Lower leg skin (tissue), 4 donors: Measurements from ENCODE around the gene PPM1E. TPM values are rescaled to one million over a fixed set of nuclear protein-coding genes. Genes with fewer than 3 reads are reported as not detected.

ENCODE experiments used
- DNase-seq, 2 donors: peaks; one replicate each; pipeline ENCODE4 v3.0.0-alpha.2; 2019; ENCODE audit warnings: low spot score in 2 of 2
- H3K4me3 ChIP-seq: fragments of 200-600 bp; sonication (generic); 2 replicates; pipeline ENCODE4 v1.5.1; 2017; ENCODE audit warnings: mild to moderate bottlenecking, low read depth; ENCODE audit not compliant: poor library complexity, severe bottlenecking
- POLR2A ChIP-seq, 2 donors: fragments of 450-650 bp; IDR thresholded peaks; one replicate each; pipeline ENCODE4 v1.6.1; 2016 to 2017; ENCODE audit warnings: antibody characterized with exemption in 2 of 2, mild to moderate bottlenecking in 1 of 2, moderate library complexity in 1 of 2
- WGBS, 2 donors: methylation state at CpG; one replicate each; pipeline ENCODE4 v1.1.5; 2018; 5-methylcytosine and 5-hydroxymethylcytosine counted together
- intact Hi-C: fragments of 100-400 bp; cut with DNase I; formaldehyde crosslinking; loops from one replicate; pipeline ENCODE4 v1.15.0; 2023; ENCODE audit warnings: low total_unique reads
- total RNA-seq, 4 donors: library from RNA; depleted of rRNA; stranded (reverse); fragments of >200 nt; gene quantifications; one replicate each; pipeline ENCODE4 v1.1.0, GENCODE V29; 2016
- TF ChIP-seq, protein P1 (sequence below), 3 donors: fragments of 450-650 bp; IDR thresholded peaks; one replicate each; pipeline ENCODE4 v1.5.1; 2016; ENCODE audit warnings: antibody characterized with exemption in 3 of 3, mild to moderate bottlenecking in 3 of 3, moderate library complexity in 2 of 3

The PPM1E gene
- total RNA-seq, 4 donors from 2014 or later: 0.06 to 0.21 (median 0.15) TPM; not detected in 1

DNA sequence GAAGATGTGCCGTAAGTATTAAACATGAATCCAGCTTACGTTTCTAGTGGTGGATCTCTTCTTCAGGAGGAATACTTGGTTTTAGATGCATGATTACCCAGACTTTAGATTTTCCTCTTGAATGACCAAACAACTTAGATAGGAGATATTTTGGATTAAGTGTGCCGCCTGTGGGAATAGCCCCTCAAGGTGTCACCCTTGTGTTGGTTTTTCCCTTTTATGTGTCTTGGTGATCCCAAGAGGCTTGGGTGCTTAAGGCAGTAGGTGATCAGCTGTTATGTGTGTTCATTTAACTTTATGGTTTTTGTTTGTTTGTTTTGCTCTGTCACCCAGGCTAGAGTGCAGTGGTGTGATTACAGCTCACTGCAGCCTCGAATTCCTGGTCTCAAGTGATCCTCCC lies 115.1 kb downstream of the PPM1E start:
- TF ChIP-seq, protein P1, sequence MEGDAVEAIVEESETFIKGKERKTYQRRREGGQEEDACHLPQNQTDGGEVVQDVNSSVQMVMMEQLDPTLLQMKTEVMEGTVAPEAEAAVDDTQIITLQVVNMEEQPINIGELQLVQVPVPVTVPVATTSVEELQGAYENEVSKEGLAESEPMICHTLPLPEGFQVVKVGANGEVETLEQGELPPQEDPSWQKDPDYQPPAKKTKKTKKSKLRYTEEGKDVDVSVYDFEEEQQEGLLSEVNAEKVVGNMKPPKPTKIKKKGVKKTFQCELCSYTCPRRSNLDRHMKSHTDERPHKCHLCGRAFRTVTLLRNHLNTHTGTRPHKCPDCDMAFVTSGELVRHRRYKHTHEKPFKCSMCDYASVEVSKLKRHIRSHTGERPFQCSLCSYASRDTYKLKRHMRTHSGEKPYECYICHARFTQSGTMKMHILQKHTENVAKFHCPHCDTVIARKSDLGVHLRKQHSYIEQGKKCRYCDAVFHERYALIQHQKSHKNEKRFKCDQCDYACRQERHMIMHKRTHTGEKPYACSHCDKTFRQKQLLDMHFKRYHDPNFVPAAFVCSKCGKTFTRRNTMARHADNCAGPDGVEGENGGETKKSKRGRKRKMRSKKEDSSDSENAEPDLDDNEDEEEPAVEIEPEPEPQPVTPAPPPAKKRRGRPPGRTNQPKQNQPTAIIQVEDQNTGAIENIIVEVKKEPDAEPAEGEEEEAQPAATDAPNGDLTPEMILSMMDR (IDR thresholded peaks at IDR 0.05): no peak
- no peak for TF ChIP-seq POLR2A (IDR thresholded peaks at IDR 0.05)
- H3K4me3 ChIP-seq: no peak overlapping the region
- WGBS, 2 donors: 90 to 91% methylated on average over 4 of the region's 4 CpGs
- no peak for DNase-seq
- intact Hi-C loops: no loop called here

DNA sequence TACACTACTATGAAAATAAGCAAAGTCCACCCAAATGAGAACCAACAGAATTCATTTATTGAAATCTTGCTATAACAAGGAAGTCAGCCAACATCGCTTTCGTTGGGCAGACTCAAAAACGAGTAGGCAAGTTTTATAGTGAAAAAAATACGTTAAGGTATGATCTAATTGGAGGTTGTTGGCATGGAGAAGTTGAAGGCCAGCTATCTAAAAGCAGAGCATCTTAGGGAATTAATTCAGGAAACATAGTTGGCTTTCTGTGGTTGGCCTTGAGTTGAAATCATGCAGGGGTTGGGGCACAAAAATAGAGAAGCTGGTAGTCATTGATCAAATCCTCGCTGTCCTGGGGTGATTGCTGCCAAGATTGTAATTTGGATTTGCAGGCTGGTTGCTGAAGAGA lies 118.3 kb downstream of the PPM1E start:
- intact Hi-C loops: no loop called here
- H3K4me3 ChIP-seq: no peak overlapping the region
- WGBS, 2 donors: 64 to 69% methylated on average over 5 of the region's 5 CpGs
- no peak for DNase-seq
- TF ChIP-seq, protein P1 (IDR thresholded peaks at IDR 0.05): no peak
- TF ChIP-seq POLR2A (IDR thresholded peaks at IDR 0.05): no peak

DNA sequence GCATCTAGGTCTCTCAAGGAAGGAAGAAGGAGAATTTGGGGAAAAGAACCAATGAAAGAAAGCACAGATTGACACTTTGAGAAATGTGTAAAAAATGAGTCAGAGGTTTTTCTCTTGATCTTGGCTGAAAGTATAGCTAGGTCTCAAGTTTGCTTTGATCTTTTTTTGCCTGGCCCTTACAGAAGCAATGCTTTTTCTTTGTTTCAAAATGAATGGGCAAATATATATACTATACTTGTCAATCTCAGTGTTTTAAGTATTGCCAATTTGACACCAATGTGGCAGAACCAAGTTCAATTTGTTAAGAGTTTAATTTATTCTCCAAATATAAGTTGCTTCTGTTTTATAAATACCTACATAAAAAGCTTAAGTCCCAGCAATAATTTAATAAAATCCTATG lies 119.6 kb downstream of the PPM1E start:
- no peak for DNase-seq
- intact Hi-C loops: no loop called here
- no peak overlapping the region for H3K4me3 ChIP-seq
- TF ChIP-seq, protein P1 (IDR thresholded peaks at IDR 0.05): no peak
- TF ChIP-seq POLR2A (IDR thresholded peaks at IDR 0.05): no peak

DNA sequence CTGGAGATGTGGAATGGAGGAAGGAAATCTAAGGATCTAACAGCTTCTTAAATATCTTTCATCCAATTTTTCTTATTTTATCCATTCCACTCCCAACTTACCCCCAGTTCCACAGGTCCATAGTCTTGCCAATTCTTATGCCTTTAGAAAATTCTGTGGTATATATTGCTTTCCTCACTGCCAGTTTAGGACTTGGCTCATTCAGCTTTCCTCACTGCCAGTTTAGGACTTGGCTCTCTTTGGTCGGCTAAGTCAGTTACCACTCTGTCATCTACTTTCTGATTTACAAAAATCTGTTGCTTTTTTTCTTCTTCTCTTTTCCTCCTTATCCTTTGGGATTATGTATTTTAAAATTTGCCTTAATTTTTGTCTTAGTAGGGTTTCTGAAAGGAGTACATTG lies 128.5 kb downstream of the PPM1E start:
- DNase-seq: no peak
- 55 to 68% methylated on average over 1 of the region's 1 CpG for WGBS, 2 donors
- H3K4me3 ChIP-seq: no peak overlapping the region
- intact Hi-C loops: no loop called here
- no peak for TF ChIP-seq POLR2A (IDR thresholded peaks at IDR 0.05)
- TF ChIP-seq, protein P1 (IDR thresholded peaks at IDR 0.05): no peak

DNA sequence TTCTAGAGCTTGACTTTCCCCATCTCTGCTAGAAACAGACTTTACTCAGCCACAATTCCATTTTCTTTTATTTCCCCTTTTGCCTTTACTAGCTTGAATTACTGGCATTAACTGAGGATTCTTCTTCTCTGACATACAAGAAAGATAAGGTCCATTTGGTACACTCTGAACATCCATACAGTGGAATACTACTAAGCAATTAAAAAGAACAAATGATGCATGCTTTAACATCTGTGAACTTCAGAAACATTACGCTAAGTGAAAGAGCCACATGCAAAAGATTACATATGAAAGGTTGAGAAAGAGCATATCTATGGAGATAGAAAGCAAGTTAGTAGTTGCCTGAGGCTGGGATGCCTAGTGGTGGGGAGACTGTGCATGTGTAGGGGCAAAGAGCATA lies 130.9 kb downstream of the PPM1E start:
- intact Hi-C loops: no loop called here
- no peak for DNase-seq
- no peak for TF ChIP-seq POLR2A (IDR thresholded peaks at IDR 0.05)
- TF ChIP-seq, protein P1 (IDR thresholded peaks at IDR 0.05): no peak
- no peak overlapping the region for H3K4me3 ChIP-seq
- WGBS, 2 donors: 90 to 91% methylated on average over 1 of the region's 1 CpG

DNA sequence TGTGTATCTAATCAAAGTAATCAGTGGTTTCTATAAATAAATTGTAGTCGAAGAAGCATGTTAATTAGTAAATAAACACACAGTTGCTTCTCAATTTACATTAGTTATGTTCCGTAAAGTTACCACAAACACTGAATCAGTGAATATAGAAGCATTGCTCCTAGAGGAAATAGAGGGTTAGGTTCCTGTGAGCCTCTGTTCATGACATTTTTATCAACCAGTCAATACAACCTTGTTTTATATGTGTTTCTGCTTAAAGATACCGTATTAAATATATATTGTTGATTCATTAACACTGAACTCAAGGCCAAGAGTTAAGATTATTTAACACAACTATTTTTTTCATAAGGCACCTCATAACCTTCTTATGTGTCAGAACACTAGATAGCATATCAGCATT lies 134.3 kb downstream of the PPM1E start:
- 91 to 92% methylated on average over 3 of the region's 3 CpGs for WGBS, 2 donors
- no peak for DNase-seq
- TF ChIP-seq POLR2A (IDR thresholded peaks at IDR 0.05): no peak
- TF ChIP-seq, protein P1 (IDR thresholded peaks at IDR 0.05): no peak
- H3K4me3 ChIP-seq: no peak overlapping the region
- intact Hi-C loops: no loop called here
